Stimulated activated effector memory CD8-positive, alpha-beta T cell treated with anti-CD3 and anti-CD28 coated beads, Interleukin-12 subunit alpha, Interleukin-12 subunit beta, amount 100 ng/mL, for 72 hours (primary cell): ENCODE data around the gene RACGAP1.

Experiments used
- ATAC-seq: fragments of 150-1000 bp; cut with Tn5 transposase; 2 replicates; pipeline ENCODE4 v1.10.0; 2021
- DNase-seq, 2 donors: peaks; one replicate each; pipeline ENCODE4 v3.0.0; 2021 to 2022; ENCODE audit warnings: low spot score in 2 of 2
- H3K27ac Mint-ChIP-seq: one replicate; pipeline ENCODE4 v1.8.0; 2022; ENCODE audit warnings: mild to moderate bottlenecking, mixed read lengths
- H3K36me3 Mint-ChIP-seq: one replicate; pipeline ENCODE4 v1.8.0; 2022; ENCODE audit warnings: mild to moderate bottlenecking, mixed read lengths
- H3K4me1 Mint-ChIP-seq: one replicate; pipeline ENCODE4 v1.8.0; 2022; ENCODE audit warnings: mixed read lengths
- H3K4me3 Mint-ChIP-seq: one replicate; pipeline ENCODE4 v1.8.0; 2022; ENCODE audit warnings: mild to moderate bottlenecking, mixed read lengths
- H3K9me3 Mint-ChIP-seq: one replicate; pipeline ENCODE4 v1.8.0; 2022; ENCODE audit warnings: mixed read lengths

RACGAP1 gene

DNA sequence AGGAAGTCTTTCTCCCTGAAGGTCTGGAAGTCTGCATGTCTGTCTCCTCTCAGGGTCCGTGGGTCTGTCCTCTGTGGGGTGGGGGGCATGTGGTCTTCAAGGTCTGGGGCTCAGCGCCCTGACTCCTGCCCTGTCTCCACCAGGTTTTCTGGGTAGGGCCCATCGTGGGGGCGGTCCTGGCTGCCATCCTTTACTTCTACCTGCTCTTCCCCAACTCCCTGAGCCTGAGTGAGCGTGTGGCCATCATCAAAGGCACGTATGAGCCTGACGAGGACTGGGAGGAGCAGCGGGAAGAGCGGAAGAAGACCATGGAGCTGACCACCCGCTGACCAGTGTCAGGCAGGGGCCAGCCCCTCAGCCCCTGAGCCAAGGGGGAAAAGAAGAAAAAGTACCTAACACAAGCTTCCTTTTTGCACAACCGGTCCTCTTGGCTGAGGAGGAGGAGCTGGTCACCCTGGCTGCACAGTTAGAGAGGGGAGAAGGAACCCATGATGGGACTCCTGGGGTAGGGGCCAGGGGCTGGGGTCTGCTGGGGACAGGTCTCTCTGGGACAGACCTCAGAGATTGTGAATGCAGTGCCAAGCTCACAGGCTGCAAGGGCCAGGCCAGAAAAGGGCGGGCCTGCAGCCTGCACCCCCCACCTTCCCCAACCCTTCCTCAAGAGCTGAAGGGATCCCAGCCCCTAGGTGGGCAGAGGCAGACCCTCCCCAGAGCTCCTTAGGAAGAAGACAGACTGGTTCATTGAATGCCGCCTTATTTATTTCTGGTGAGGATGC, 60.3 kb downstream of the RACGAP1 start:
- no peak for ATAC-seq
- Mint-ChIP-seq H3K4me3 (no peak overlapping the region), H3K36me3 (no peaks in the 10 kb centered on the region), H3K9me3 (no peaks in the 10 kb centered on the region), H3K4me1 (peaks cover 21% of the 10 kb centered on the region), H3K27ac (no peak overlapping the region)
- no peak for DNase-seq

DNA sequence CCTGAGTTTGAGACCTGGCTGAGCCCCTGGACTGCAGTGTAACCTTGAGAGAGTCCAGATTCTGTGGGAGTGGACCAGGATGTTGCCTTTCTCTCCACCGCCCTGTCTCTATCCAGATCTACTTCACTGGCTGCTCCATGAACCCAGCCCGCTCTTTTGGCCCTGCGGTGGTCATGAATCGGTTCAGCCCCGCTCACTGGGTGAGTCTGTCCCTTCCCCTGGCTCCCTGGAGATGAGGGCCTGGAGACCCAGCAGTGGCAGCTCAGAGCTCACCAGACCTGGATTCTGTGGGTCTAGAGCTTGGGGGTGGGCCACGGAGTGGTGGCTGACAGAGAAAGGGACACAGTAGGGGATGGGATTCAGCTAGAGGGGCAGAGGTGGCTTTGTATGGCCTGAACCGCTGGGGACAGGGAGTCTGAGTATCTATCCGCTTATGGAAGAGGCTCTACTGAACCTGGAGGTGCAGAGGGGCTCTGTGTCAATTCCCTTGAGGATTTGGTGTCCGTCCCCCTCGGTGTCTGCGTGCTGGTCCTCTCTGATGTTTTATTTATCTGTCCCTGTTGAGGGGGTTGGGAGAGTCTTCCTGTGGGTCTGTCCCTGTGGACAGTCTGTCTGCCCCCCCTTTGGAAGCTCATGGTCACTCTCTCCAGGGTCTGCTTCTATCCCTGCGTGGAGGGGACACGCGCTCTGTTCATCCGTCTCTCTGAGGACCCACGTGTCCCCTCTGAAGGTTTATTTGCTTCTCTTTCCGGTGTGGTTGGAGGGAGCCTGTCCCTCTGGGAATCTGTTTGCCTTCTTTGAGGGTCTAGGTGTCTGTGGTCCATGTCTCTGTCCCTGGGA, 61.1 kb downstream of the RACGAP1 start:
- ATAC-seq: no peak
- Mint-ChIP-seq H3K9me3 (no peaks in the 10 kb centered on the region), H3K4me1 (peaks cover 21% of the 10 kb centered on the region), H3K4me3 (no peak overlapping the region), H3K36me3 (no peaks in the 10 kb centered on the region), H3K27ac (no peak overlapping the region)
- no peak for DNase-seq

DNA sequence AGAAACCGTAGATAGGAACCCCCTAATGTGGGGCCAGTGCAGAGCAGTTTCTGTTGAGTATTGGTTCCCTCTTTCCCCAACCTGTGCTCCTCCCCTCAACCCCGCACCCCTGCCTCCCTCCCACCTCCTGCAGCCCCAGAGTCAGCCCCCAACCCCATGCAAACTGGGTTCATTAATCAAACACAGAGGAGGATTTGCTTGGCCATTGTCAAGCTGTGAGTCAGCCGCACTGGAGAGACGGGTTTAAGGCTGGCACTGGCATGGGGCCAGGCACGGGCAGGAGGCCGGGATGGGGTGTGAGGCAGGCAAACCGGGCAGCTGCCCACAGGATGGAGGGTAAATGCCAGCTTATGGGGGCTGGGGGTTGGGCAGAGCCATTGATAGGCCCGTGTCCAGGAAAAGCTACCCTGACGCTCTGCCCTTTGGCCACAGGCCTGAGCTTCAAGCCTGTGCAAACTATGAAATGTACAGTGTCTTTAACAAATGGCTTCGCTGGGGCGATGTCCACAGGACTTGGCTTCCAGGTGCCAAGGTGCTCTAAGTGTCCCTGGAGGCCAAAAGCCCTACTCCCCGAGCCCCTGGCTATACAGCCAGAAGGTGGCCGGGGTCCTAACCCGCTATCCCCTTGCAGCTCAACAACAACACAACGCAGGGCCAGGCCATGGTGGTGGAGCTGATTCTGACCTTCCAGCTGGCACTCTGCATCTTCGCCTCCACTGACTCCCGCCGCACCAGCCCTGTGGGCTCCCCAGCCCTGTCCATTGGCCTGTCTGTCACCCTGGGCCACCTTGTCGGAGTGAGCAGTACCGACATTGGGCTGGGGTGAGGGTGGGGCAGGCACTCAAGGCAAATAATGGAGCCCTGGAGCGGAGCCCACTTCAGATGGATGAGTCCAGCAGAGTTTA, 62.2 kb downstream of the RACGAP1 start:
- ATAC-seq: no peak
- no peak for DNase-seq
- H3K4me1 Mint-ChIP-seq: peaks cover 21% of the 10 kb centered on the region
- peak overlapping the region; percentile 21 for H3K4me3 Mint-ChIP-seq
- H3K36me3 Mint-ChIP-seq: no peaks in the 10 kb centered on the region
- no peaks in the 10 kb centered on the region for H3K9me3 Mint-ChIP-seq
- no peak overlapping the region for H3K27ac Mint-ChIP-seq

DNA sequence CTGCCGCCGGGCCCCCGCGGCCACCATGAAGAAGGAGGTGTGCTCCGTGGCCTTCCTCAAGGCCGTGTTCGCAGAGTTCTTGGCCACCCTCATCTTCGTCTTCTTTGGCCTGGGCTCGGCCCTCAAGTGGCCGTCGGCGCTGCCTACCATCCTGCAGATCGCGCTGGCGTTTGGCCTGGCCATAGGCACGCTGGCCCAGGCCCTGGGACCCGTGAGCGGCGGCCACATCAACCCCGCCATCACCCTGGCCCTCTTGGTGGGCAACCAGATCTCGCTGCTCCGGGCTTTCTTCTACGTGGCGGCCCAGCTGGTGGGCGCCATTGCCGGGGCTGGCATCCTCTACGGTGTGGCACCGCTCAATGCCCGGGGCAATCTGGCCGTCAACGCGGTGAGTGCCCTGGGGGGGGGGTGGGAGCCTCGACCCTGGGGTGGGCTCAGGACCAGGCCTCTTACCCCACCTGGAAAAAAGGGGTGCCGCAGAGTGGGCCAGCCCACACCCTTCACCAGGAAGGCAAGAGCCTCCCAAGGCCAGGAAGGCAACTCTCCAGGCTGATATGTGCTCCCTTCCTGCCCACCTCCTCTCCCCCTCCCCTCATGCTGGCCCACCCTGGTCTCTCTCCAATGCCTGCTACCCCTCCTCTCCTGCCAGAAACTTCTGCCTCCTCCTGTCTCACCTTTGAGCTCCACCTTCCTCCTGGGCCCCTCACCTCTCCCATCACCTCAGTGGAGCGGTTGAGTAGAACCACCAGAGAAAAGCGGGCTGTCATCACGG, 63.1 kb downstream of the RACGAP1 start:
- DNase-seq (no peak), ATAC-seq (no peak)
- Mint-ChIP-seq H3K27ac (no peak overlapping the region), H3K36me3 (no peaks in the 10 kb centered on the region), H3K4me1 (peaks cover 14% of the 10 kb centered on the region), H3K9me3 (no peaks in the 10 kb centered on the region), H3K4me3 (peak overlapping the region; percentile 21)

DNA sequence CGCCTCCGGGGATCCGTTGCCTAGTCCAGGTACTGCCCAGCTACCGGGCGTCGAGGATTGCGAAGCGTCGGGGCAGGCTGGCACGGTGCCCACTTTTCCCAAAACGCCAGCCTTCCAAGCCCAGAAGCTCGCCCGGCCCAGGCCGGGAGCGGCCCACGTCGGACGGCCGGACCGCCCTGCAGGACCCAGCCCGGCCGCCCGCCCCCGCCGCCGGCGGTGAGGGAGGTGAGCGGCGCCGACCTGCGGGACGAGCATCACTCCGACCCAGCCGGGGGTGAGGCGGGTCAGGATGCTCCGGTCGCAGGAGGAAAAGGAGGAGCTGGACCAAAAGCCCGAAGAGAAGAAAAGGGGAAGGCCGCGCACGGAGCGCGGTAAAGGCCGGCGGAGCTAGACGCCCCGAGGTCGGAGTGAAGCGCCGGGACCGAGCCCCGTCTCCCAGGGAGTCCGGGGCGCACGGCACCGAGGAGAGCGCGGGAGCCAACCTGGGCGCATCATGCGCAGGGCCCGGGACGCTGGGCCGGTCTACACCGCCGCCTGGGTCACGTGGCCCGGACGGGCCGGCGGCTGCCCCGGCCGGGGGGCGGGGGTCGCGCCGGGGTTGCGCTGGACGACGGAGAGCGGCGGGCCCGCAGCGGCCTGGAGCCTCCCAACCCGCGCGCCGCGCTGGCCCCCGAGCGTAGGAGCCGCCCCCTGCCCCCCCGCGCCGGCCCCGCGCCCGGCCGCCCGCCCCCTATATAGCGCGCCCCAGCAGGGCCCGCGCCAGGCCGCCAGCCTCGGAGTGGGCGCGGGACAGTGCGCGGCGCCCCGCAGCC, 64.0 kb downstream of the RACGAP1 start, which contains the start of gene AQP5:
Gene AQP5 (plus strand): TSS at position 762 of the 812 bp plus-strand sequence. CDS start 146 bp downstream, outside the sequence.
- Mint-ChIP-seq H3K4me1 (peaks cover 9% of the 10 kb centered on the region), H3K4me3 (peak within 1 kb of the TSS; percentile 26), H3K27ac (no peak within 1 kb of the TSS), H3K36me3 (no peaks in the 10 kb centered on the region), H3K9me3 (no peaks in the 10 kb centered on the region)
- no peak for ATAC-seq
- no peak for DNase-seq

DNA sequence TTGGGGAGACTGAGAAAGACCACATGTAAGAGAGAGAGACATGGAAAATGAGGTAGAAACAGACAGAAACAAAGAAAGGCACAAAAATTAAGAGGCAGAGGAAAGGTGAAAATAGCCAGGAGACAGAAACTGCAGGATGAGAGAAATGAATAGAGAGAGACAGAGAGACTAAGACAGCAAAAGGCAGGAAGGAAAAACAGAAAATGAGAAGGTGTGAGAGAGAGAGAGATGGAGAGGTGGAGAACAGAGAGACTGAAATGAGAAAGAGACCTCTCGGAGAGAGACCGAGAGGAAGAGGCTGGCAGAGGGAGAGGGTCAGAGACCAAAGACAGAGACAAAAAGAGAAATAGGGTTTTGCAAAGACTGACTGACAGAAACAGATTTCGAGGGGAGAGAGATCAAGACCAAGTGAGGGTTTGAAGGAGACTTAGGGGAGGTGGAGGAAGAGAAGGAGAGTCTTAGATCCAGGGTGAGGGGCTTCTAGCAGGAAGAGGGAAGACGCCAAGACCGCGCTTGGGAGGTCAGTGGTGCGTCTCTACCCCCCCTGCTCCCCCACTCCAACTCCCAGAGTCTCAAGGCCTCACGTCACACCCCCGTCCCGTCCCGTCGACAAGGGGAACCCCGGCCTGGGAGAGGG, 64.7 kb downstream of the RACGAP1 start:
- Mint-ChIP-seq H3K4me3 (peak overlapping the region; percentile 26), H3K9me3 (no peaks in the 10 kb centered on the region), H3K36me3 (no peaks in the 10 kb centered on the region), H3K4me1 (peaks cover 9% of the 10 kb centered on the region), H3K27ac (no peak overlapping the region)
- DNase-seq: no peak
- no peak for ATAC-seq

DNA sequence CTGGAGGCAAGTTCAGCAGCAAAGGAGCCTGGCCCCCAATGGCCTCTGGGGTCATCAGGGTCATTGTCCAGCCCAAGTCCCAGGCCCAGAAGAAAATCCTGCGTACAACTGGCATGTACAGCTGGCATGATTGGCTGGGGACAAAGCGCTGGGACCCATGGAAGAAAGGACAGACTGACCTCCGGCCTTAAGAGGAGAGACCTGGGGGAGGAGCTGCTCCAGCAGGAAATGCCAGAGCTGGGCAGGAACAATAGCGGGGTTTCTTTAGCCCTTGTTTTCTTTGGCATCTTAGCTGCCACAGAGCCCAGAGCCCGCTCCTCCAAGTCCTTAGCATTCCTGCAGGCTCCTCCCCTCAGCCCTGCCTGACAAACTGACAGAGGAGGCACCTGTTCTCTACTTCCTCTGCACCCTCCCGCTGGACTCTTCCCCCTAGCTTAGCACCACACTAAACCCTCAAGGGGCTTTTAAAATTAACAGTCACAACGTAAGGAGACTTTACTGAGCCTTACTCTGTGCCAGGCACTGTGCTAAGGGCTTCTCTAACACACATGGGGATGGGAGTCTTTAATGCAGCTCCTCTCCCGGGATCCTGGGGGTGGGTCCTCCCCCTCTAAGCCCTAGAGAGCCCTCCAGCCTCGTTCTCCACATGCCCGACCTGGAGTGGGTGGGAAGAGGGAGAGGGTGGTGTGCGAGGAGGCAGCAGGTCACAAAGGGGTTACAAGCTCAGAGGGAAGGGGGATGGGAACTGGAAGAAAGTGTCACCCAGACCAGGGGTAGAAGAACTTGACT, 65.4 kb downstream of the RACGAP1 start:
- Mint-ChIP-seq H3K36me3 (no peaks in the 10 kb centered on the region), H3K27ac (no peak overlapping the region), H3K4me1 (peaks cover 9% of the 10 kb centered on the region), H3K9me3 (no peaks in the 10 kb centered on the region), H3K4me3 (peak overlapping the region; percentile 26)
- DNase-seq (no peak), ATAC-seq (no peak)

DNA sequence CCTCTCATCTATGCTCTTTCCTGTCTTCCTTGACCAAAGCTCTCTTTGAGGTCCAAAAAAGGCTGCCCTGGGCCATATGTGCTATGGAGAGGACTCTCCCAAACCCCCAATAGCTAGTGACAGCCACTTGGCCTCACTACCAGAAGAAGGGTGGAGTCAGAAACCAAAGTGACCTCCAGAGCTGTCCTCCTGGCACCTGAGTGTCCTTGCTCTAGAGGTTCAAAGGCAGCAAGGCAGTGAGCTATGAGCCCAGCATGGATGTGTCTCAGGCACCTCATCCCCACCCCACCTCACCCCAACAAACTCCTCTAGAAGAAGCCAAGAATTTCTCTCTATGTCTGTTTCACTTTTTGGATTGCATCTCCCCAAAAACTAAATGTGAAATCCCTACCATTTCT, 67.7 kb downstream of the RACGAP1 start:
- peaks cover 9% of the 10 kb centered on the region for H3K4me1 Mint-ChIP-seq
- no peak for ATAC-seq
- H3K27ac Mint-ChIP-seq: no peak overlapping the region
- no peak for DNase-seq
- H3K36me3 Mint-ChIP-seq: no peaks in the 10 kb centered on the region
- no peak overlapping the region for H3K4me3 Mint-ChIP-seq
- no peaks in the 10 kb centered on the region for H3K9me3 Mint-ChIP-seq

DNA sequence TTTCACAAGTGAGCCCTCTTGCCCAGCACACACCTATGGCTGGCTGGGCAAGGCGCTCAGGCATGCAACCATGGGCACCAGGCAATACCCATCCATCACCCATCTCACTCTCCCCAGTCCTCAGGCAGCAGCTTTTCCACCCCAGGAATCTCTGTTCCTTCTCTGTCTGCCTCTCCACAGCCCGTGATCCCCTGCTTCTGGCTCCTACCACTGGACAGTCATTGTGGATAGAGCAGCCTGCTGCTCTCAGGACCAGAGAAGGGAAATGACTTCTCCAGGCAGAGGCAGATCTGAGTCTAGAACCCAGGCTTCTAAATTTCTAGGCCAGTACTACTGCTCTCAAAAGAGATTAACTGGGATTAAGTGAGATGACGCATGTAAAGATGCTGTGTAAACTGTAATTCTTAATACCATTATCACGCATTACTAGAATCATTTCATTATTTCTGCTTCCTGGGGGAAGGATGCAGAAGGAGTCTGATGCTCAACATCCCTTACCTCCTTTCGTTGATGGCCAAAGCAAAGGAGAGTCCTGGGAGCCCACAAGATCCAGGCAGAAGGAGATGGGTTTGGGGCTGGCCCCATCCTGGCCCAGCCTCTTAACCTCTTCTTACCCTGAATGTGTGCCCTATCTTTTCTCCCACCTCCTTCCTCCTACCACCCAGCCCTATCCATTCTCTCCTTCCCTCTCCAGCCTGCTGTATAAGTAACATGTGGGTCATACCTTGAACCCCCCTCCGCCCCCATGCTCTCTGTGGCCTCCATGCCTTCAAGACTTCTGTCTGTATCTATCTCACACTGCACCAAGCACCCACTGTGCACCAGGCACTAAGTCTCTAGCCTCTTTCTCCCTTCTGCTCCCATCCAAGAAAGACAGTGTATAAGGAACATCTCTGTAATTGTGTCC, 68.4 kb downstream of the RACGAP1 start:
- Mint-ChIP-seq H3K4me3 (no peak overlapping the region), H3K4me1 (peaks cover 9% of the 10 kb centered on the region), H3K27ac (no peak overlapping the region), H3K36me3 (no peaks in the 10 kb centered on the region), H3K9me3 (no peaks in the 10 kb centered on the region)
- ATAC-seq: no peak
- DNase-seq: no peak

DNA sequence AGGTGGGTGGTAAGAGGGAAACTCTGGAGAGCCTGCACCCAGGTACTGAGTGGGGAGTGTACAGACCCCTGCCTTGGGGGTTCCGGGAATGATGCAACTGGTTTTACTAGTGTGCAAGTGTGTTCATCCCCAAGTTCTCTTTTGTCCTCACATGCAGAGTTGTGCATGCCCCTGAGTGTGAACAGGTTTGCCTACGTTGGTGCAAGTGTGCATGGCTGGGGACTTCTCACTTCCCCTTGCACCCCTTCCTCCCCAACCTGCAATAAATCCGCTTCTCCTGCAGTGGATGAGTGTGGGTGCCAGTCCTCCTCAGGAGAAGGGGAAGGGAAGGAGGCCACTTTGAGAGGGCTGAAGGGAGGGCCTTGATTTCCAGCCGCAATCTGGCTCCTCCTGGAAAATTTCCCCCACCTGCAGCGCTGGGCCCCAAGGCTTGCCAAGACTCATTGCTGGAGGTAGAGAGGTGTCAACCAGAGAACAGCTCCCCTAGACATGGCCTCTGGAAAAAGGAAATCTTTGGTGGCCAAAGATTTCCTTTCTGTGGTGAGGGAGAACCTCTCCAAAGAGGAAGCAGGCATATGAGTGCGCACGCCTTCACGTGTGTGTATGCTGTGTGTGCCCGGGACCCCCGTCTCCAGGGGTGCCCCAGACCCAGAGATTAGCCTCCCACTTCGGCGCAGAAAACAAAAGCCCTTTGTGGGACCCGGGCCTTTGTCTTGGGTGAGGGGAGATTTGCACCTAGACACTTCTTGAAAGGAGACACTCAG, 69.2 kb downstream of the RACGAP1 start:
- no peak overlapping the region for H3K4me3 Mint-ChIP-seq
- ATAC-seq (no peak), DNase-seq (no peak)
- peaks cover 9% of the 10 kb centered on the region for H3K4me1 Mint-ChIP-seq
- H3K9me3 Mint-ChIP-seq: no peaks in the 10 kb centered on the region
- no peaks in the 10 kb centered on the region for H3K36me3 Mint-ChIP-seq
- H3K27ac Mint-ChIP-seq: no peak overlapping the region

DNA sequence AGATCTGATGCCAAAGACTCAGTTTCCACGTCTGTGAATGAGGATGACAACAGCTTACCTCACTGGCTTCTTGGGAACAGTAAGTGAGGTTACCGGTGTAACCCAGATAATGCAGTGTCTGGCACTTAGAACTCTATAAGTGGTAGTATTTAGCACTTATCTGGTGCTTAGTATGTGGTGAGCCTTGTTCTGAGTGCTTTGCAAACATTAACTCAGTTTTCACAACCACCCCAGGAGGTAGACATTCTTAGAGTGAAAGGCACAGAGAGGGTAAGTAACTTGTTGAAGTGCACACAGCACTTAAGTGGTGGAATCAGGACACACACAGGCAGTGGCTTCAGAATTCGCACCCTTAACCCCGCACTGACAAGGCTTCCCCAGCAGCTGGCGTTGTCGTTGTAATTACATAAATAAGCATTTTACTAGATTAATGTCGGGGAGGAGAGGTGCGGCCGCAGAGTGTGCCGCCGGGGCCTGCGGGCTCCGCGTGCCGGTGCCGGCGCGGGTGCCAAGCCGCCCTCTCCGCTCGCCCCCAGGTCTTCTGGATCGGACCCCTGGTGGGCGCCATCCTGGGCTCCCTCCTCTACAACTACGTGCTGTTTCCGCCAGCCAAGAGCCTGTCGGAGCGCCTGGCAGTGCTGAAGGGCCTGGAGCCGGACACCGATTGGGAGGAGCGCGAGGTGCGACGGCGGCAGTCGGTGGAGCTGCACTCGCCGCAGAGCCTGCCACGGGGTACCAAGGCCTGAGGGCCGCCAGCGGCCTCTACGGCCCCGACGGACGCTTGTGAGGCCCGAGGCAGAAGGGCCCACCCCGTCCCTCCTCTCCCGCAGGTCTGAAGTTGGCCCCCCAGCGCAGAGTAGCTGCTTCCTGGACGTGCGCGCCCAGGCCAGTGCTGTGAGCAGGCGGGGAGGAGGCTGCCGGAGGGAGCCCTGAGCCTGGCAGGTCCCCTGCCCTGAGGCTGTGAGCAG, 70.1 kb downstream of the RACGAP1 start:
- Mint-ChIP-seq H3K4me1 (peaks cover 1% of the 10 kb centered on the region), H3K9me3 (no peaks in the 10 kb centered on the region), H3K4me3 (no peak overlapping the region), H3K36me3 (no peaks in the 10 kb centered on the region), H3K27ac (no peak overlapping the region)
- DNase-seq (no peak), ATAC-seq (peak; percentile 9)
